ENCODE data around the gene UBE2S.
A peak's percentile ranks its signal among the peaks of the same experiment; 100 is the strongest.
"Not testable (repeated sequence)": the region's sequence is repeated elsewhere in the genome, so short reads cannot be mapped to it uniquely, and the experiment has no call there.

Gene UBE2S

GRCh38 chr19:55406091-55406825 is 1.3 kb downstream of the UBE2S start:
- DNase-seq (ENCODE audit: low read depth in 2 of 2), result no peak

GRCh38 chr19:55405638-55406037 is 1.9 kb downstream of the UBE2S start:
- DNase-seq (ENCODE audit: low read depth in 2 of 2), result no peak

GRCh38 chr19:55402509-55402908 is 5.1 kb downstream of the UBE2S start:
- no peak for DNase-seq (ENCODE audit: low read depth in 2 of 2)

GRCh38 chr19:55401390-55401789 is 6.2 kb downstream of the UBE2S start:
- not testable (repeated sequence) for DNase-seq (ENCODE audit: low read depth in 2 of 2)

GRCh38 chr19:55400281-55401087 is 7.1 kb downstream of the UBE2S start:
- DNase-seq (ENCODE audit: low read depth in 2 of 2), result no peak

- no peak for DNase-seq (ENCODE audit: low read depth in 2 of 2)
These were observed 9.2 kb downstream of the UBE2S start for GRCh38 chr19:55398200-55398925.

- DNase-seq (ENCODE audit: low read depth in 2 of 2), result no peak
These were observed 14.5 kb downstream of the UBE2S start for GRCh38 chr19:55392820-55393761.

GRCh38 chr19:55391702-55392615 is 15.6 kb downstream of the UBE2S start:
- DNase-seq (ENCODE audit: low read depth in 2 of 2), result no peak

GRCh38 chr19:55391191-55391670 is 16.4 kb downstream of the UBE2S start:
- DNase-seq (ENCODE audit: low read depth in 2 of 2), result no peak

- DNase-seq (ENCODE audit: low read depth in 2 of 2), result no peak
These were observed 17.1 kb downstream of the UBE2S start for GRCh38 chr19:55390461-55390880.

GRCh38 chr19:55389386-55390317 is 17.9 kb downstream of the UBE2S start:
- no peak for DNase-seq (ENCODE audit: low read depth in 2 of 2)

- no peak for DNase-seq (ENCODE audit: low read depth in 2 of 2)
These were observed 19.7 kb downstream of the UBE2S start for GRCh38 chr19:55387736-55388497.

GRCh38 chr19:55386493-55386971 is 21.1 kb downstream of the UBE2S start:
- peak in 1 of 2 donors; percentile 8 for DNase-seq (ENCODE audit: low read depth in 2 of 2)

- peak; percentile 95 to 97 for DNase-seq (ENCODE audit: low read depth in 2 of 2)
These were observed 21.7 kb downstream of the UBE2S start, which contains the start of gene RPL28 for GRCh38 chr19:55385724-55386492. Gene RPL28 (plus strand): TSS chr19:55385932. CDS start chr19:55386358, 426 bp downstream.

- peak; percentile 86 to 90 for DNase-seq (ENCODE audit: low read depth in 2 of 2)
These were observed 22.5 kb downstream of the UBE2S start for GRCh38 chr19:55384920-55385723.

Data from stimulated activated CD8-positive, alpha-beta memory T cell treated with anti-CD3 and anti-CD28 coated beads, Interleukin-7, amount 100 ng/mL, for 4 hours (primary cell).